HL-60 (cell line): Measurements from ENCODE around the gene C10orf71.

Experiments
- DNase-seq, 2 experiments: peaks; one replicate each; pipeline ENCODE4 v3.0.0-alpha.2; 2010 to 2020; ENCODE audit warnings: low read depth in 1 of 2, low spot score in 1 of 2
- H3K27ac ChIP-seq: fragments of 250-450 bp; sonication (Bioruptor Pico); replicated peaks from 2 replicates; pipeline ENCODE4 v1.5.1; 2020; ENCODE audit warnings: mild to moderate bottlenecking, moderate library complexity
- H3K27me3 ChIP-seq: fragments of 250-450 bp; sonication (Bioruptor Pico); 2 replicates; pipeline ENCODE4 v1.5.1; 2021; ENCODE audit warnings: mild to moderate bottlenecking, moderate library complexity; ENCODE audit not compliant: insufficient read depth, poor library complexity, severe bottlenecking
- H3K4me3 ChIP-seq: replicated peaks from 2 replicates; pipeline ENCODE4 v1.5.1; 2011; ENCODE audit warnings: mild to moderate bottlenecking, control low read depth, low read length; ENCODE audit not compliant: insufficient read depth
- CTCF ChIP-seq: IDR thresholded peaks from one replicate; pipeline ENCODE4 v1.5.1; 2011; ENCODE audit warnings: low read length, control low read depth, inconsistent platforms; ENCODE audit not compliant: insufficient read depth
- GABPA ChIP-seq: IDR thresholded peaks from 2 replicates; pipeline ENCODE4 v1.6.1; 2012; ENCODE audit warnings: low read depth
- POLR2AphosphoS5 ChIP-seq: IDR thresholded peaks from 2 replicates; pipeline ENCODE4 v1.6.1; 2012; ENCODE audit warnings: low read depth
- SPI1 ChIP-seq: IDR thresholded peaks from 2 replicates; pipeline ENCODE4 v1.6.1; 2012; ENCODE audit warnings: low read depth, mild to moderate bottlenecking, borderline replicate concordance
- TF ChIP-seq, protein P1 (sequence below): IDR thresholded peaks from 2 replicates; pipeline ENCODE4 v1.6.1; 2012; ENCODE audit warnings: low read depth; ENCODE audit not compliant: insufficient replicate concordance

Gene C10orf71

DNA sequence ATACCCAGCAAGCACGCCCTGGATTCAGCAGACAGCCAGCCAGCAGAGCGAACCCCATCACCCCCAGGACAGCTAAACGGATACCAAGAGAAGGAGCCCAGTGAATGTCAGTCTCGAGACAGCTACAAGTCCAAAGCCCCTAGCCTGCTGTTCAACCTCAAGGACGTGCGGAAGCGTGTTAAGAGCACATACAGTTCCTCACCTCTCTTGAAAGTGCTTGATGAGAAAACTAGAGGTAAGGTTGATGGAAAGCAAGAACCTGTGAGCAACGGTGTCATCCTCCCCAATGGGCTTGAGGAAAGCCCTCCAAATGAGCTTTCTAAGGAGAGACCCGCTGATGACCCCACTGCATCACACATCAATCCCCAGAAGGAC is 24.9 kb downstream of the C10orf71 start:
- H3K27me3 ChIP-seq, result no peaks in the 10 kb centered on the region
- H3K4me3 ChIP-seq, result no peak overlapping the region
- TF ChIP-seq GABPA (no peak), CTCF (no peak), SPI1 (no peak), POLR2AphosphoS5 (no peak)
- TF ChIP-seq, protein P1, sequence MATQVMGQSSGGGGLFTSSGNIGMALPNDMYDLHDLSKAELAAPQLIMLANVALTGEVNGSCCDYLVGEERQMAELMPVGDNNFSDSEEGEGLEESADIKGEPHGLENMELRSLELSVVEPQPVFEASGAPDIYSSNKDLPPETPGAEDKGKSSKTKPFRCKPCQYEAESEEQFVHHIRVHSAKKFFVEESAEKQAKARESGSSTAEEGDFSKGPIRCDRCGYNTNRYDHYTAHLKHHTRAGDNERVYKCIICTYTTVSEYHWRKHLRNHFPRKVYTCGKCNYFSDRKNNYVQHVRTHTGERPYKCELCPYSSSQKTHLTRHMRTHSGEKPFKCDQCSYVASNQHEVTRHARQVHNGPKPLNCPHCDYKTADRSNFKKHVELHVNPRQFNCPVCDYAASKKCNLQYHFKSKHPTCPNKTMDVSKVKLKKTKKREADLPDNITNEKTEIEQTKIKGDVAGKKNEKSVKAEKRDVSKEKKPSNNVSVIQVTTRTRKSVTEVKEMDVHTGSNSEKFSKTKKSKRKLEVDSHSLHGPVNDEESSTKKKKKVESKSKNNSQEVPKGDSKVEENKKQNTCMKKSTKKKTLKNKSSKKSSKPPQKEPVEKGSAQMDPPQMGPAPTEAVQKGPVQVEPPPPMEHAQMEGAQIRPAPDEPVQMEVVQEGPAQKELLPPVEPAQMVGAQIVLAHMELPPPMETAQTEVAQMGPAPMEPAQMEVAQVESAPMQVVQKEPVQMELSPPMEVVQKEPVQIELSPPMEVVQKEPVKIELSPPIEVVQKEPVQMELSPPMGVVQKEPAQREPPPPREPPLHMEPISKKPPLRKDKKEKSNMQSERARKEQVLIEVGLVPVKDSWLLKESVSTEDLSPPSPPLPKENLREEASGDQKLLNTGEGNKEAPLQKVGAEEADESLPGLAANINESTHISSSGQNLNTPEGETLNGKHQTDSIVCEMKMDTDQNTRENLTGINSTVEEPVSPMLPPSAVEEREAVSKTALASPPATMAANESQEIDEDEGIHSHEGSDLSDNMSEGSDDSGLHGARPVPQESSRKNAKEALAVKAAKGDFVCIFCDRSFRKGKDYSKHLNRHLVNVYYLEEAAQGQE, result no peak
- H3K27ac ChIP-seq, result no peak overlapping the region
- no peak for DNase-seq

DNA sequence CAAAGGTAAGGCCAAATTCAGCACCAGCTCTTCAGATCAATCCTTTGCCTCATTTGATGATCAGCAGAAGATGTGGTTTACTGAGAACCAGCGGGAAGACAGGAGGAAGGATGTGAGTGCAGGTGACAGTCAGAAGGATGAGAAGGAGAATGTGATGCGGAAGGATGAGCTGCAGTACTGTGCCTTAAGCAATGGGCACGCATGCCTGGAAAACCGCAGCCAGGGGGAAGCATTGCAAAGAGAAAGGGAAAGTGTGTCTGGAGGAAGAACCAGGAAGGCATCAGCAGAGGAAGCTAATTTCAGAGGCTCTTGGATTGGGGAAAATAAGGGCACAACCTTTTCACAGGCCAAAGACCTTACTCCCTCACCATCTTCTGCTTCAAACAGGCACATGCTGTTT is 25.7 kb downstream of the C10orf71 start:
- TF ChIP-seq CTCF, result no peak
- no peak for TF ChIP-seq POLR2AphosphoS5
- no peak for TF ChIP-seq GABPA
- Histone ChIP-seq H3K4me3 (no peak overlapping the region), H3K27me3 (no peaks in the 10 kb centered on the region), H3K27ac (no peak overlapping the region)
- peak in 1 of 2 experiments; percentile 53 for DNase-seq

DNA sequence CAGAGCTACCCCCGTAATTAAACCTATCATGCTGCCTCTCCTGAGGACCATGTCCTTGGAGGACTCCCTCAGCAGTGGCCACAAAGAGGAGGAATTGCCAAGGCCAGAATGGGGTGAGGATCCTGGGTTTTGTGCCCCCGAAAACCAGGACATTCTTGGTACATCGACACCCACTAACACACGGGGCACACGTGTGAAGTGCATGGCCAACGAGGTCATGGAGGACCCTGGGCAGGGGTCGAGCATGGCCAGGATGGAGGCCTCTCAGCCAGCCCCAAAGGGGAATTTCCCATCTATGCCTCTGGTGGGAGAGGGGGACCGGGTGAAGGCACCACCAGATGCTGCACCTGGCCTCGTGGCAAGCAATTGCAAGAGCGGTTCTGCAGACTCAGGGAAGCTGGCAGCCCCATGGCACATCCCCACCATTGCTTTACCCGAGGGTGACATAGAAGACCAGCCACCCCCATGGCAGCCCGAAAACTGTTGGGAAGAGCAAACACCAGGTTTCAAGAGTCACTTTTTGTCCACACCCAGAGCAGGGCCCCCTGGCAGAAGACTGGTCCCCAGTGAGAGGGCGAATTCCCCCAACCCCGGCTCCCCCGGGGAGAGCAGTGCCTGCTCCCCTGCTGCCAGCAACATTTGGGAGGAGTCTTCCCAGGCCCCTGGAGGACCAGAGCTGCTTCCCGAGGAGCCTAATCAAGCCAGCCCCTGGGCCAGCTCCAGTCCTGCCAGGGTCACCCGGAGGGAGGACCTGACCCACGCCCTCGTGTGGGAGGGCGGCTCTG is 26.4 kb downstream of the C10orf71 start:
- DNase-seq, result no peak
- Histone ChIP-seq H3K27ac (no peak overlapping the region), H3K4me3 (no peak overlapping the region), H3K27me3 (no peaks in the 10 kb centered on the region)
- TF ChIP-seq SPI1 (no peak), POLR2AphosphoS5 (no peak), GABPA (no peak), CTCF (no peak)
- TF ChIP-seq, protein P1, result no peak
